Measurements from ENCODE around the gene LPP.

DNA sequence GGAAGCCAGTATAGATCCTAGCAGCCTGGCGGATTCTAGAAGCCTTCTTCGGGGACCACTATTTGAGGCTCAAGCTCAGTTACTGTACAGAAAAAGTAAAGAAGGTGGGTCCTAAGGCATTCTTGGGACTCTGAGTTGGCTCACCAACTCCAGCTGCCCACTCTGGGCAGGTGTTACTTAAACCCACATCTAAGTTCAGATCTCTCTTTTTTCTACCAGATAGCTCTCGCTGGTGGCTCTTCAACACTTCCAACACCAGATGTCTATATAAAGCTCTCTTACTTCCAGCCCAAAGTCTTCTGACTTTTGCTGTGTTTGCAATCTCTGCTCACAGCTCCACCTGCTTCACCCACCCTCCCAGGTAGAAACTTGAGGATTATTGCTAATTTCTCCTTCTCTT lies 785.0 kb downstream of the LPP start:
- TF ChIP-seq EZH2phosphoT487 (IDR thresholded peaks at IDR 0.05; ENCODE audit: low read length): no peak
- TF ChIP-seq, protein P1, sequence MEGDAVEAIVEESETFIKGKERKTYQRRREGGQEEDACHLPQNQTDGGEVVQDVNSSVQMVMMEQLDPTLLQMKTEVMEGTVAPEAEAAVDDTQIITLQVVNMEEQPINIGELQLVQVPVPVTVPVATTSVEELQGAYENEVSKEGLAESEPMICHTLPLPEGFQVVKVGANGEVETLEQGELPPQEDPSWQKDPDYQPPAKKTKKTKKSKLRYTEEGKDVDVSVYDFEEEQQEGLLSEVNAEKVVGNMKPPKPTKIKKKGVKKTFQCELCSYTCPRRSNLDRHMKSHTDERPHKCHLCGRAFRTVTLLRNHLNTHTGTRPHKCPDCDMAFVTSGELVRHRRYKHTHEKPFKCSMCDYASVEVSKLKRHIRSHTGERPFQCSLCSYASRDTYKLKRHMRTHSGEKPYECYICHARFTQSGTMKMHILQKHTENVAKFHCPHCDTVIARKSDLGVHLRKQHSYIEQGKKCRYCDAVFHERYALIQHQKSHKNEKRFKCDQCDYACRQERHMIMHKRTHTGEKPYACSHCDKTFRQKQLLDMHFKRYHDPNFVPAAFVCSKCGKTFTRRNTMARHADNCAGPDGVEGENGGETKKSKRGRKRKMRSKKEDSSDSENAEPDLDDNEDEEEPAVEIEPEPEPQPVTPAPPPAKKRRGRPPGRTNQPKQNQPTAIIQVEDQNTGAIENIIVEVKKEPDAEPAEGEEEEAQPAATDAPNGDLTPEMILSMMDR (IDR thresholded peaks at IDR 0.05; ENCODE audit: low read length): no peak

All from MM.1S (cell line).